Stimulated activated CD8-positive, alpha-beta memory T cell treated with anti-CD3 and anti-CD28 coated beads, Interleukin-15, amount 100 ng/mL, for 48 hours (primary cell): Measurements from ENCODE around the gene LLGL1.

ENCODE experiments used
- DNase-seq, 2 donors: peaks; one replicate each; pipeline ENCODE4 v3.0.0-alpha.2; 2020; ENCODE audit warnings: low read depth in 2 of 2

Gene LLGL1

DNA sequence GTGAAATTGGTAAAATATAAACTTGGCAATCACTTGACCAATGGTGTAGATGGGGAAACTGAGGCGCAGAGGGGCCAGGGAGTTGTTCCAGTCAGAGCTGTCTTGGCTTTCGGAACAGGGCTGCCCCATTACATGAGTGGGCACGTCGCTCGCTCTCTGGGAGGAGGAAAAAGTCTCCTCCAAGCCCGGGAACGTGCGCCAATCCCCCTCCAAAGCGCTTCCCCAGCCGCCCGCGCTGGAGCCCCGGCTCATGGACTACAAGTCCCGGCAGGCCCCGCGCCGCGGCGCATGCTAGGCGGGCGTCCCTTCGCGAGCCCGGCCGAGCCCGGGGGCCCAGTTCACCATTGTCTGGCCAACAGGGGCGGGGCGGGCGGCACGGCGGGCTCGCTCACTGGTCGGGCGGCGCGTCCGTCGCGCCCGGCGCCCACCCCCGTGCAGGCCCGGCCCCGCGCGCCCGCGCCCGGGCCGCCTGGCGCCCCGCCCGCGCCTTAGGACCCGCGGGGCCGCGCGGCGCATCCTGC, at the start of gene LLGL1:
TSS of gene LLGL1 (plus strand) at position 515 of the 521 bp plus-strand sequence. CDS start 48 bp downstream, outside the sequence.
- peak; percentile 96 to 98 for DNase-seq

DNA sequence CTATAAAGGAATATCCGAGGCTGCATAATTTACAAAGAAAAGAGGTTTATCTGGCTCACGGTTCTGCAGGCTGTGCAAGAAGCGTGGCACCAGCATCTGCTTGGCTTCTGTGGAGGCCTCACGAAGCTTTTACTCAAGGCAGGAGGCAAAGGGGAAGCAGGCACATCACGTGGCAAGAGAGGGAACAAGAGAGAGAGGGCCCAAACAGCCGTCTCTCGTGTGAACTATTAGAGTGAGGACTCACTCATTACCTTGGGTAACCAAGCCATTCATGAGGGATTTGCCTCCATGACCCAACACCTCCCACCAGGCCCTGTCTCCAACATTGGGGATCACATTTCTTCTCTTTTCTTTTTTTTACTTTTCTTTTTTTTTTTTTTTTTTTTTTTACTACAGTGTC, 49.3 kb upstream of the LLGL1 start:
- no peak for DNase-seq

DNA sequence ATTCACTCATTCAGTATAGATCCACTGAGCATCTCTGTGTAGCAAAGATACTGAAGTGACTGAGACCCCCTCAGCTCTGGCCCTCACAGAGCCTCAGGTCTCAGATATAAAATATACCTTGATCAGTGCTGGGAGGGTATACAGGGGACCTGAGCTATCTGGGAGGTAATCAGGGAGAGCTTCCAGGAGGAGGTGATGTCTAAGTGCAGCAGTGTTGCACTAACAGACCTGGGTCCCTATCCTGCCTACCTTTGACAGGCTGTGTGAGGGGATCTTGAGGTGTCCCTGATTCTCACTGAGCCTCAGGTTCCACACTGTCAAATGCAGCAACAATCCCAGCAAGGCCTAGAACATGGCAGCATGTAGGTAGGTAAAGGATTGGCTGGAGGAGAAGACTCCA, 48.3 kb upstream of the LLGL1 start:
- DNase-seq = no peak

DNA sequence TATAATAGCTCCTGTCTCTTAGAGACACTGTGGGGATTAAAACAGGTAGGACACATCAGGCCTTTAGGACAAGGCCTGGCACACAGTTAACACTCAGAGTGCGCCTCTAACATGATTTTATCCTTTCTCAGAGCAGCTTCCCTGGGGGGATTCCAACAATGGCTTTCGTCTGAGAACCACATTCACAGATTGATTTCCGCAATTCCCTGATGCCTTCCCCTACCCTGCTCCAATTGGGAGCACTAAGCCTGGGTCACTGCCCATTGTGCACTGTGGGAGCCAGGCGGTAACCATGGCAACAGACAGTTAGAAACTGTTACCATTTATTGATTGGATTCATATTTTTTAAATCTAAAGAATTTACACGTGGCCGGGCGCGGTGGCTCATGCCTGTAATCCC, 47.7 kb upstream of the LLGL1 start:
- no peak for DNase-seq

DNA sequence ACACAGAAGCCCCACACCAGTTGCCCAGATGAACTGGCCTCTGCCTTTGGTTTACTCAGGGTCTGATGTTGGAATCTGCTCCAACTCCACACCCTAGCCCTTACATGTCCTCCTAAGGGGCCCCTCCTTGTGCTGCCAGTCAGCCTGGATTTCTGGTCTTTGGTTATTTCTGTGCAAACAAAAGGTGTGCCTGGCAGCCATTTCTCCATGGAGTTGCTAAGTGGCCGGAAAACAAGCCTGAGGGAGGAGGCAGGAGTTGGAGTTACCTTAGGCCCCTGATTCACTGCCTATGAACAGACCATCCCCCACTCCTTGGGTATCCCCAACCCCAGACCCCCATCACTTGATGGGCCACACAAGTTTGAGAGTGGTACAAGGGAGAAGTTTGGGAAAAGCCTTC, 46.2 kb upstream of the LLGL1 start:
- no peak for DNase-seq

DNA sequence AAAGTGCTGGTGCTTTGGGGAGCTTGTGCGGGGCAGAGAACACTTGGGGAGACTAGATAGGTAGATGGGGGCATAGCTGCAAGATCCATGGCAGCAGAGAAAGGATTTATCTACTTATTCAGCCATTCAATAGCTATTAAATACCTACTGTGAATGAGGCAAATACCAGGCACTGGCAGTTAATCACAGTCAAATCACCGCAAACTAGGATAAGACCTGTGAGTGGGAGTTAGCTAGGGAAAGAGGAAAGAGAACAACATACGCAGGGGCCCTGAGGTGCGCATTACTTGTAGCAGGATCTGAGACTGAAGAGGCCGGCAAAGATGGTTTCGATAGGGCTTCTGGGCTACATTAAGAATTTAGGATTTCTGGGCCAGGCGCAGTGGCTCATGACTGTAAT, 45.6 kb upstream of the LLGL1 start:
- no peak for DNase-seq

DNA sequence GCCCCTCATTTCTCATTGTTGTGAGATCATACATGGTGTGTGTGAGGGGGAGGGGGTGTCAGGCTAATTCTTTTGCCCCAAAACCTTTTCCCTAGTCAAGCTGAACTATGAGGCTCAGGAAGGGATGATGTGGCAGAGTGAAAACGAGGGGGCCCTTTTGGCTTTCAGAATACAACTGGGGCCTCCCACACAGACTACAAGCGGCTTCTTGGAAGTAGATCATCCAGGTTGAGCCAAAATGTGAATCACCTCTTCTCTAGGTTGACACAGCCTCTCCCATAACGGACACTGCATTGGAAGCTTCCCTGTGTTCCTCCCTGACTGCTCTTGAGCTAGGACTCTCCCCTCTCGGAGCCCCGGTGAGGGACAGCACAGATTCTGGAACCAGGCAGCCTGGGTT, 44.1 kb upstream of the LLGL1 start:
- peak; percentile 37 to 65 for DNase-seq

DNA sequence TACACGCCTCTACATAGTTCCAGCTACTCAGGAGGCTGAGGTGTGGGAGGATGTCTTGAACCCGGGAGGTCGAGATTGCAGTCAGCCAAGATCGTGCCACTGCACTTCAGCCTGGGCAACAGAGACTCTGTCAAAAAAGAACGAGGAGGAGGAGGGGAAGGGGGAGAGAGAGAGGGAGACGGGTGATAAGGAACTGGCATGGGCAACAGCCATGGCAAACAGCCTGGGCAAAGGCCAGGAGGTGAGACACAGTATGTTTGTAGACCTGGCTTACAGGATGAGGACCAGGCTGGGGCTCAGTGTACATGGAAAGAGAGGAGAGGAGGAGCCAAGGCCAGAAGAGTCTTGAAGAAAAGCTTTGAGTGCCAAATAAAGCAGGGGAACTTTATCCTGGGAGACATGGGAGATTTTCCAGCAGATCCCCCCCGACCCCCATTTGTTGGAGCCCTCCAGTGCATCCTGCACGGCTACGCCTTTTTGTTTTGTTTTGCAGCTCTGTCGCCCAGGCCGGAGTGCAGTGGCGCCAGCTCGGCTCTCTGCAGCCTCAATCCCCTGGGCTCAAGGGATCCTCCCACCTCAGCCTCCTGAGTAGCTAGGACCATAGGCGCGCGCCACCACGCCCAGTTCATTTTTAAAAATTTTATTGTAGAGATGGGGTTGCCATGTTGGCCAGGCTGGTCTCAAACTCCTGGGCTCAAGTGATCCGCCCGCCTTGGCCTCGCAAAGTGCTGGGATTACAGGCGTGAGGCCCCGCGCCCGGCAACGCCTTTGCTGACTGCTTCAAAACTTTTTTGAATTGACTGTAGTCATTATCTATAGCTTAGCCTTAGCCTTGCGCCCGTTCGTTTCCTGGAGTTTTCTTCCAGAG, 43.1 kb upstream of the LLGL1 start:
- DNase-seq = no peak

DNA sequence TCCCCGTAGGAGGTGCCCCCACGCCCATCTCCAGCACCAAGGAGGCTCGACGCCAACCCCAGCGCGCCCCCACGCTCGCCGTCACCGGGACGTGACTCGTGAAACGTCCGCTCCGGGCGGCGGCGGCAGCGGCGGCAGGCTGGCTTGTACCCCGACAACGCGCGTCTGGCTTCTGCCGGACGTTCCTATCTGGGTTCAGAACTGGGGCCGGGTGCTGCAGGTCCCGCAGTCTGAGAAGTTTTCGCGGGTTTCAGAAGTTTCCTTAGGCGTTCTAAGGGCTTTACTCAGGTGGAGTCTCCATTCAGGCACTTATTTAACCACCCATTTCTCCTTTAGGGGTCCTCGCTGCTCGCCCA, 42.5 kb upstream of the LLGL1 start:
- DNase-seq = peak; percentile 68 to 74

DNA sequence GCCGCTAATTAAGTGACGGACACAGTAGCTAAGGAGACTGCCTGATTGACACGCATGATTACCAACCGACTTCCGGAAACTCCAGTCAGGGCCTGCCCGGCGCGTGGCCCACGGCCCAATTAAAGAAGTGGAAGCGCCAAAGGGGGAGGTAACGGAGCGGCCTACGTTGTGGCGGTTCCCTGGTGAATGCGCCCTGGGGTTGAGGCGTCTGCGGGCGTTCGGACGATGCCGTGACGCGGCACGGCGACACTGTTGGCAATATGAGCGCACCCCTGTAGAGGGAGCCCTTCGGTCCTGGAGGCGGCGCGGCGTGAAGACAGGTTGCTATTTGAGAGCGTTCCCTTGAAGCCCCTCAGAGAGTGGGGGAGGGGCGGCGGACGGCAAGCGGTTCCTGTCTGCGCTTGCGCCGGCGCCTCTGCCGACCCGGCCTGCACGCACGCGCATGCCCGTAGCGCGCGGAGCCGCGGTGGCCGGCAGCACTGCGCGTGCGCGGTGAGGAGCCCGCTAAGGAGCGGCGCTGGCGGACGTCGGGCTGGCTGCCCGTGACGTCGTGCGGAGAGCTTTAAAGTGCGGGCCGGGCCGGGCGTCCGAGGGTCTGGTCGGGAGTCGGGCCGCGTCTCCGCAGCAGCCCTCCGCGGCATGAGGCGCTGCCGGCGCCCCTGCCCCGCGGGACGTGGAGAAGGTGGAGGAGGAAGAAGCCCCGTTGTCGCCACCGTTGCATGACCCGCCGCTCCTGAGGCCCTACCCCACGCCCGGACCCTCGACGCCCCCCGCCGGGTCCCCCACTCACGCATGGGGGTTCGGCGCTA, 41.9 kb upstream of the LLGL1 start, which contains the start of gene ALKBH5:
TSS of gene ALKBH5 (plus strand) at position 495 of the 809 bp plus-strand sequence. CDS start 416 bp downstream, outside the sequence.
- DNase-seq = peak; percentile 95 to 97

DNA sequence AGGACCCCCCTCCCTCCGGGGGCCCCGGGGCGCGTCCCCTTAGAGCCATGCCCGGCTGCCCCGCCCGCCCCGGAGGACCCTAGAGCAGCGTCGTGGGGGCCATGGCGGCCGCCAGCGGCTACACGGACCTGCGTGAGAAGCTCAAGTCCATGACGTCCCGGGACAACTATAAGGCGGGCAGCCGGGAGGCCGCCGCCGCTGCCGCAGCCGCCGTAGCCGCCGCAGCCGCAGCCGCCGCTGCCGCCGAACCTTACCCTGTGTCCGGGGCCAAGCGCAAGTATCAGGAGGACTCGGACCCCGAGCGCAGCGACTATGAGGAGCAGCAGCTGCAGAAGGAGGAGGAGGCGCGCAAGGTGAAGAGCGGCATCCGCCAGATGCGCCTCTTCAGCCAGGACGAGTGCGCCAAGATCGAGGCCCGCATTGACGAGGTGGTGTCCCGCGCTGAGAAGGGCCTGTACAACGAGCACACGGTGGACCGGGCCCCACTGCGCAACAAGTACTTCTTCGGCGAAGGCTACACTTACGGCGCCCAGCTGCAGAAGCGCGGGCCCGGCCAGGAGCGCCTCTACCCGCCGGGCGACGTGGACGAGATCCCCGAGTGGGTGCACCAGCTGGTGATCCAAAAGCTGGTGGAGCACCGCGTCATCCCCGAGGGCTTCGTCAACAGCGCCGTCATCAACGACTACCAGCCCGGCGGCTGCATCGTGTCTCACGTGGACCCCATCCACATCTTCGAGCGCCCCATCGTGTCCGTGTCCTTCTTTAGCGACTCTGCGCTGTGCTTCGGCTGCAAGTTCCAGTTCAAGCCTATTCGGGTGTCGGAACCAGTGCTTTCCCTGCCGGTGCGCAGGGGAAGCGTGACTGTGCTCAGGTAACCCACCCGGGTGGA, 41.0 kb upstream of the LLGL1 start:
- peak; percentile 45 to 65 for DNase-seq

DNA sequence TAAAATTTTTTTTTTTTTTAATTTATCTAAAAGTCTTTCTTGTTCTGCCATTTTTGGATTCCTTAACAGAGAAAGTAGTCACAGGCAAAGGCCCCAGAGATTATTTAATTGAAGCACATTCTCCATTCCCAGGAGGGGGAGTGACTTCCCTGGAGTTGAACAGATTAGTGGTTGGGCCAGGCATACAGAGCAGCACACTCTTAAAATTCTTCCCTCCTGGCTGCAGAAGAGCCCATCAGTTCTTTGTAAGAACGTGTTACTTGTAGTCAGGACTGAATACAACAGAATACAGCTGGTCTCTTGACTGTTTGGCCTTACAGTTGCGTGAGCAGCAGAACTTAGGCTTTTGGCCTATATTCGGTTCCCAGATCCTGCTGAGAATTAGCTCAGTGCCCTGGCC, 40.0 kb upstream of the LLGL1 start:
- DNase-seq = no peak

DNA sequence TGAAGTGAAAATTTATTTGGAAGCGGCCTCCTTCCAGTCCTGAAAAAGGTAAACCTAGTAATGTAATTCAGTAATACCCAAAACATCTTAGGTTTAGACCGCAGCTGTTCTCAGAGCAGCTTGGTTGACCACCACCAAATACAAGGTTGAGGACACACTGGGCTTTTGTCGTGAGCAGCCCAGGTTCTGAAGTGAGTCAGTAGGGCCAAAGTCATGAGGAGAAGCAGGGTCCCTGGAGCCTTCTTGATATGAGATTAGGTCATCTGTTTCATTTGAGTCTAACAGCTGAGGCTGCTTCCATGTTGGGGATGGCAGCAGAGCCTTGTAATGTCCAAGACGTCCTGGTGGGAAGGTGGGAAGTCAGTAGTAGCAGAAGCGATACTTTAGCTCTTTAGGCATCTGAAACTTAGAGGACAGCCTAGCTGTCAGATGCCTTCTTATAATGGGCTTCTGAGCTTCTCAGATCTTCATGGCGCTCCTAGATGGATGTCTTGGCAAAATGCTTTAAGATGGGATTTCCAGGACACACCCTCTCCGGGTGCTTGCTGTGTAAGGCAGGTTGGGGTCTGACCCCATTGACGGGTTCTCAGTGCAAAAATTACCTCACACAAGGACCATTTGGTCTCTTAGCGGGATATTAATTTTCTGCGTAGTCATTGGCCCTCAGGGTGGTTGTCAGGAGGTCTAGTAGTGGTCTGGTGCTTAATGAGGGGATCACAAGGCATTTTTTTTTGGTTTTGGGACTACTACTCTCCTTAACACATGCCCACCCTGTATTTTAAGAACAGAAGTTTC, 39.4 kb upstream of the LLGL1 start:
- DNase-seq = no peak

DNA sequence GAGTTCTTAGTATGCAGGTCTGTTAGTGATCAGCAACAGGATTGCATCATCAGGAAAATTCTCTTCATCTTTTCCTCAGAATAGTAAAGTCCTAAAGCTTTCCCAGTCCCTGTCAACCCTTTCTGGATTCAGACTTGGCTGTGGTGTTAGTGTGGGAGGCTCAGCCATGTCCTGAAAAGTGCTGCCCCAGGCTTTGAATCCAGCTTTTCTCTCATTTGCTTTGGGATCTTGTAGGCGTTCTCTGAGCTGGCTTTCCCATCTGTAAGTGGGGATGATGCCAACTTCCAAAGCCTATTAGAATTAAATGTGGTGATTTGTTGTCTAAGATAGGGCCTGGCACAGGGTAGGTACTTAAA, 38.8 kb upstream of the LLGL1 start:
- no peak for DNase-seq

DNA sequence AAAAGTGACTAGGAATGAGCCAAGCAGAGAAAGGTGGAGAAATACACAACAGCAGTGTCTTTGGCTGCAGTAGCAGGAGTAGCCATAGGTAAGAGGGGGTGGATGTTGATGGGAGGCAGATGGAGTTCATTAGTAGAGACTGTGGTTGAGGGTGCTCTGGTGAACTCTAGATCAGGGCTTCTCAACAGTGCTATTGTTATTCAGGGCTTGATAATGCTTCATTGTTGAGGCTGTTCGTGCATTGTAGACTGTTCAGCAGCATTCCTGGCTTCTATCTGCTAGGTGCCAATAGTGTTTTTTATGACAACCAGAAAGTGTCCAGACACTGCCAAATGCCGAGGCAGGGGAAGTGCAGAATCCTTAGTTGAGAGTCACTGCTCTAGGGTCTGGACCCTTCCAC, 38.2 kb upstream of the LLGL1 start:
- no peak for DNase-seq

DNA sequence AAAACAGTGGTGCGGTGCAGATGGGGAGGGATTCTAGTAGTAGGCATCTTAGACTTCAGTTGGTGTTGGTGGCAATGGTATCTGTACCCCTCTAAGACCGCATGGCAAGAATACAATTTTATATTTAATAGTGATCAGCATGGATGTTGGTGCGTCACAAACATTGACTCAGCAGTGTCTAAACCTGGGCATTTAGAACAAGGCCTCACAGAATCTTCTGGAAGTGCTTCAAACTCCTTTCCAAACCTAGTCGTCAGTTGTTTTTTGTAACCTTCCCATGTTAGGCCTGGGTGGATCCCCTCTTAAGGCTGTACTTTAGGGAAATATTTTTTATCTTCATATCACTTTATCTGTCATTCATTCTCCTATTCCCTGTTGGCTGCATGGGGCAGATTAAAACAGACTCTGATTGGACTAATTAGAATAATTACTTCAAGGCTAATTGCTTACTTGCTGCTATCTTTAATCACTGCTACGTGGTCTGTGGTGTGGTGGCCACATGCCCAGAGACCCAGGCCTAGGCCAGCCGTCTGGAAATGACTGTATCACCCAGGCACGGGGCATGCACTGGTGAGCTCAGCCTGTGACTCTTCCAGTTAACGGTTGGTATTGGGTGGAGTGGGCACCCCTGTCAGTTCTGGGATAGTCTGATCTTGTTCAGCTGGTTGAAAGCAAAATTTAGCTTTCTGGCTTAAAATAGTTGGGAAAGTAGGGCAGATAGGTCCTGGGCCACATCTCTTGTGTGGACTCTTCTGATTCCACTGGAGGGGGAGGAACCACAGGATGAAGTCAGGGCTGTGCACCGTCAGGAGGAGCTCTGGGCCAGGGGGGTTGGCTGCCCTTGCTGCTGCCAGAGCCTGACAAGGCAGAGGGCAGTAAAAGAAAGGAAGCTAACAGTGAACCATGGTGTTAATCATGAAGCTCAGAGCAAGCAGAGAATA, 37.3 kb upstream of the LLGL1 start:
- peak in 1 of 2 donors; percentile 28 for DNase-seq

DNA sequence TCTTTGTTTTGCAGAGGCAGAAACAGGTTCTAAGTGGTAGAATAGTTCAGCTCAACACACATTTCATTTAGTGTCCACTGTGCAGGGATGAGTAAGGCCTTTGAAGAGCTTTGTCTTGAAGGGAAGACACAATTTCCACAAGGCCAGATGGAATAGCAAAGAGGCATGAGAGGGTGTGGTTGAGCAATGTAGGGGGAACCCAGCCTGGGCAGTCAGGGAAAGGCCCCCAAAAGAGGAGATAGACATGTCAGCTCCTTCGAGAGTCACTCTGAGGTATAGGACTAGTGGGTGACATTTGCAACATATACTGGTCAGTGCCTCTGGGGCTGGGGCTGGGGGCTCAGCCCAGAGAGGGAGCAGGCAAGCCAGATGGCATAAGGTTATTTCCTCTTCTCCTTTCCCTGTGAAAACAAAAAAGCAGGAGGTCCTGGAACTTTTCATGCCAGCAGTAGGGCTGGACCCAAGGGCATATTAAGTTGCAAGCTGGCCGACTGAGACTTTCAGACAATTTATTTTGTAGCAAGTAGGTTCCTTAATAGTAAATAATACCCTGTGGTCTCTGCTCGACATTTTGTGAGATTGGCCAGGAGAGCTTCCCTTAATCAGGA, 34.7 kb upstream of the LLGL1 start:
- DNase-seq = no peak

DNA sequence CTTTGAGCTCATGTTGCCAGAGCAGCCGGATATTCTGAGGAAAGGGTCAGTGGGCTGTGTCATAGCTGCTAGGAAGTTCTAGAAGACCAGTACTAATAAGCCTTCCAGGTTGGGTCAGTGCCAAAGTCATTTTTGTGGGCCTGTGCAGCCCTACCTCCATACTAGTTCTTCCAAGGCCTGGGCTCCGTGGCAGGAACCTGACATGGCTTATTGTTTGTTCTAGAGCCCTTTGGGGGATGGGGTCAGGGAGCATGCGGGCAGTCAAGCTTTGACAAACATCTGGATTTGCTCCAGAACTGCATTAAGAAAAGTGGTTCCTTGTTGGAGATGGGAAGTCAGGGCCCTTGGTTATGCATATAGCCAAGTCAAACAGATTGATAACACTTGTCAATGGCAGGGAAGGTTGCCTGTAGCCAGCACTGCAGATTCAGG, 34.2 kb upstream of the LLGL1 start:
- DNase-seq = no peak

DNA sequence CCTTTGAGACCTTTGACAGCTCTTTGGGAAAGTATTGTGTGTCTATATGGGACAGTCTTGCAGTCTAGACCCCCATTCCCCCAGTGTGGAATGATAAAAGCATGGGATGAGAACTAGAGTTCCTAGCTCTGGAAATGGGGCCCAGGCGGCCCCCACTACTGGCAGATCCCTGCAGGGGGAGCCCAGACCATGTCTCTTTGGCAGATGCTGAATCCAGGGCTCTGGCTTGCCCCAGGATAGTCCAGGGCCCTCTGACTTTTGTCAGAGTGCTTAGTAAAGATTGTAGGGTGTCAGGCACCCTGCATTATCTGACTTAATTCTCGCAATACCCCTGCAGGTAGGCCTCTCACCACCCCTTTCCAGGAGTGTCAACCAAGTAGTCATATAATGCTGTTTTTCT, 33.5 kb upstream of the LLGL1 start:
- no peak for DNase-seq
